GOT3 (cell line): ENCODE results near the gene NAA25.
"Not testable (repeated sequence)": the region's sequence is repeated elsewhere in the genome, so short reads cannot be mapped to it uniquely, and the experiment has no call there.

Experiments
- DNase-seq: peaks from one replicate; lab custom pipeline; 2025; ENCODE audit warnings: mixed read lengths; lab: John Stamatoyannopoulos, UW

Gene NAA25

DNA sequence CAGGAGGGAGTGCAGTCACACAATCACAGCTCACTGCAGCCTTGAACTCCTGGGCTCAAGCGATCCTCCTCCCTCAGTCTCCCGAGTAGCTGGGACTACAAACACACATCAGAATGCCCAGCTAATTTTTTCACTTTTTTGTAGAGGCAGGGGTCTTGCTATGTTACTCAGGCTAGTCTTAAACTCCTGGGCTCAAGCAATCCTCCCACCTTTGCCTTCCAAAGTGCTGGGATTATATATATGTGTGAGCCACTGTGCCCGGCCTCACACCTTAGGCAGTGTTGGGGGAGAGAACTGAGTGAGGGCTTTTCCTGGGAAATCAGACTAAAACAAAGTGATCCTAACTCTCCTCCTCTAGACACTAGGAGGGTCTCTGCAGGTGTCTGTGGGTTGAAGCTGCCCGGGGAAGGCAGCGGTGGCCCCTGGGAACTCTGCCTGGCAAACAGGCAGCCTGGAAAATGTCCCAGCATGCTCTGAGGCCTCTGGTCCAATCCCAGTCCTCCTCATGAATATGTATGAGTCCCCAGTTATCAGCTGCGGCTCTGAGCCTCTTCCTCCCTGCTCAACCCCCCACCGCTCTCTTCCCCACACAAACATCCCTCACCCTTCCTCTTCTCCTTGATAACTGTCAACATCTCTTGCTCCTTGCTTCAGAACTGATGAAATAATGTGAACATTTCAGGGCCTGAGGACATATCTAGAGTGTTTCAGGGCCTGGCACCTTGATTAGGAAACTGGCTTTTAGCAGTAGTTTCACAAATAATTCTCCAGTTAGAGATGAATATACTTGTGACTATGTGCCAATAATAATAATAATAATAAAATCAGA is 7.9 kb upstream of the NAA25 start:
- no peak for DNase-seq

GRCh38 chr12:112115259-112116045 is 6.9 kb upstream of the NAA25 start:
- no peak for DNase-seq

- no peak for DNase-seq
Measured at GRCh38 chr12:112112409-112113133, 4.0 kb upstream of the NAA25 start.

GRCh38 chr12:112111931-112112330 is 3.3 kb upstream of the NAA25 start:
- DNase-seq, result no peak

DNA sequence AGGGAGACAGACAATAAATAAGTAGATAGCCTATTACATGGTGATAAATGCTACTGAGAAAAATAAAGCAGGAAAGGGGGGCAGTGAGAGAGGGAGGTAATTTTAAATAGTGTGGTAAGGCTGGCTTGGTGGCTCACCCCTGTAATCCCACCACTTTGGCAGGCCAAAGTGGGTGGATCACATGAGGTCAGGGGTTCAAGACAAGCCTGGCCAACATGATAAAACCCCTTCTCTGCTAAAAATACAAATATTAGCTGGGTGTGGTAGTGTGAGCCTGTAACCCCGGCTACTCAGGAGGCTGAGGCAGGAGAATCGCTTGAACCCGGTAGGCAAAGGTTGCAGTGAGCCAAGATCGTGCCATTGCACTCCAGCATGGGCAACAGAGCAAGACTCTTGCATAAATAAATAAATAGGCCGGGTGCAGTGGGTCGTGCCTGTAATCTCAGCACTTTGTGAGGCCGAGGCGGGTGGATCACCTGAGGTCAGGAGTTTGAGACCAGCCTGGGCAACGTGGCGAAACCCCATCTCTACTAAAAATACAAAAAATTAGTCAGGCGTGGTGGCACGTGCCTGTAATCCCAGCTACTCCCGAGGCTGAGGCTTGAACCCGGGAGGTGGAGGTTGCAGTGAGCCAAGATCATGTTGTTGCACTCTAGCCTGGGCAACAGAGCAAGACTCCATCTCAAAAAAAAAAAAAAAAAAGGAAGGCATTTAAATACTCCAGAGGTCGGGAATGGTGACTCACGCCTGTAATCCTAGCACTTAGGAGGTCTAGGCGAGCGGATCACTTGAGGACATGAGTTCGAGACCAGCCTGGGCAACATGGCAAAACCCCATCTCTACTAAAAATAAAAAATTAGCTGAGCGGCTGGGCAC is 2.4 kb upstream of the NAA25 start:
- not testable (repeated sequence) for DNase-seq

DNA sequence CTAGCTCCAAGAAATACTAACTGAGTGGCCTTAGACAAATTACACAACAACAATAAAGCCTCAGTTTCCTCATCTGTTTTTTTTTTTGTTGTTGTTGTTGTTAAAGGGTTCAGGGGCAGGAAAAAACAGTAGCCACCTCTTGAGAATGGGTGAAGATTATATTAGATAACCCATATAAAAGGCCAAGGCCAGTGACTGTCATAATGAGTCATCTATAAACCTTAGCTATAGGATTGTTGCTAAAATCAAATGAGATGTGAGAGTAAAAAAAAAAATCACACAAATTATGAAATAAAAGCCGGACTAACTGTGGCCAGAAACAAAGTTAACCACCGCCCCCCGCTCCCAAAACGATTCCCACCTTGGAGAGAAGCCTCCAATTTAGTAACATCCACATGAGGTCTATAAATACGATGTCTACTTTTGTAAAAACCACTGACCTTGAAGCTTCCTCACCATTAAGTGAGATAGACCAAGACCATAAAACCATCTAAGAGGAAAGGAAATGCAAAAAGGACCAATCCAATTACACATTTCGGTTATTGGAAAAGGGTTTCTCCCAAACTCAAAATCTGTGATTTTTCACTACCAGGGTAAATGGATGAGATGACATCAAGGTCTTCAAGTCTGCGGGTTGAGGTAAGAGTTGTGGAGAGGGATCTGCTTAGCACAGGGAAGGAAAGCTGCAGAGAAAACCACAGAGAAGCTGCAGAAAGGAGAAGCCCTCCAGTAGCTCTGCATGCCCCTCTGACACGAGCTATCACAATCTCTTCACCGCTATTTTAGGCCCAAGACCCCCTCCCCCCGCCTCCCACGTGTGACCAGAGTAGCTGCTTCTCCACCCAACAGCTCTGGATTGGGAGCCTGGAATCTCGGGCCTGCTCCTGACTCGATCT is 1.0 kb downstream of the NAA25 start:
- no peak for DNase-seq

DNA sequence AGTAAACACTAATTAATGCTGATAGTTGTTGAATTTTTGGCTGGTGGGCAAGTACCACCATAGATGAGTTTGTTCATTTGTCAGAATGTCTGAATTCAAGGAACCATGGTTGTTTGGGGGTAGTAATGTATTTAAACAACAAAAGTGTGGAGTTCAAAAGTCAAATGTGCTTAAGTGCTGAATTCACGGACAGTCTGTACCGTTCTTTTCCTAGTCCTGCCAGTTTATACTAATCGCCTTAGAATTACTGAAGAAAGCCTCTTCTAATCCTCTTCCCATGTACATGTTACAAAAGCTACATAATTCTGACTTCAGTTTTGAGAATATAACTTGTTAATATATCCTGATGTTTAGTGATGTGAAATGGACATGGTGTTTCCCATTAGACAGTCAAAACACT is 2.7 kb downstream of the NAA25 start:
- no peak for DNase-seq

- DNase-seq, result no peak
Measured at GRCh38 chr12:112103758-112104503, 4.7 kb downstream of the NAA25 start.

GRCh38 chr12:112102746-112103145 is 5.8 kb downstream of the NAA25 start:
- DNase-seq, result not testable (repeated sequence)

- DNase-seq, result no peak
Measured at GRCh38 chr12:112102127-112102526, 6.5 kb downstream of the NAA25 start.

DNA sequence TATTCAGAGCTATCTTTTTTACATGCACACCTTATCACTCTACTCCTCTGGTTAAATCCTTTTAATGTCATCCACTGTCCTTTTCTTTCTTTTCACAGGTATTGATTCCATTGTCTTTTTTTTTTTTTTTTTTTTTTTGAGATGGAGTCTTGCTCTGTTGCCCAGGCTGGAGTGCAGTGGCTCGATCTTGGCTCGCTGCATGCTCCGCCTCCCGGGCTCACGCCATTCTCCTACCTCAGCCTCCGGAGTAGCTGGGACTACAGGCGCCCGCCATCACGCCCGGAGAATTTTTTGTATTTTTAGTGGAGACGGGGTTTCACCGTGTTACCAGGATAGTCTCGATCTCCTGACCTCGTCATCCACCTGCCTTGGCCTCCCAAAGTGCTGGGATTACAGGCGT is 8.1 kb downstream of the NAA25 start:
- not testable (repeated sequence) for DNase-seq

GRCh38 chr12:112097641-112098040 is 10.9 kb downstream of the NAA25 start:
- DNase-seq, result no peak

DNA sequence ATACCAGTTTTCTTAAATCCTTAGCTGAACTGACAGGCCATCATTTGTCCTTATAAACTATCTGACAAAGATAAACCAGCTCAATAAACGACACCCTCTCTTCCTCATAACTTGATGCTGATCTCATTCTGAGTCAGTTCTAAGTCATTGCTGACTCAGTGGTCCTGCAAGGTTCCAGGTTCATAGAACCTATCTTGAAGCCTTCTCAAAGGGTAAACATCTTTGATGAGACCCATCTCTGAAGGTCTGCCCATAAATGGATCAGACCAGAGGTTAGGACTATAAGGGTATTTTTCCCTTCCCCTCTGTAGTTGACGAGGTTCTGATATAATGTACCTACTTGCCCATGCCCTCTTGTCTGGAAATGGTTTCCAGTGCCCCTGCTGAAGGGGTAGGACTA is 11.9 kb downstream of the NAA25 start:
- DNase-seq, result no peak

DNA sequence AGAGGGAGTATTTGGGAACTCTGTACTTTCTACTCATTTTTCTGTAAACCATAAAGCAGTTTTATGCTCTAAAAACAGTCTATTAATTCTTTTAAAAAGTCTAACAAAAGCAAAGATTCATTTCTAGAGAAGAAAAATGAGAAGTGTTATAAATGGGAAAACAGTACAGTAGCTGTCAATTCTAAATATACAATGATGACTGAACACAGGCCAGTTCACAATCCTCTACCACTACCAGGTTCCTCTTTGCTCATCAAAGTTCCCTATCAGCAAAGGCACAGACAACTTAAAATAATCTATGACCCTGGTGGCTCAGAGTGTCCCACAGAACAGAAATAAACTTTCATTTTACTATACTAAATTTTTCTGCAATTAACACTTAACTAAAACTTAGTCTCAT is 12.5 kb downstream of the NAA25 start:
- DNase-seq, result no peak

DNA sequence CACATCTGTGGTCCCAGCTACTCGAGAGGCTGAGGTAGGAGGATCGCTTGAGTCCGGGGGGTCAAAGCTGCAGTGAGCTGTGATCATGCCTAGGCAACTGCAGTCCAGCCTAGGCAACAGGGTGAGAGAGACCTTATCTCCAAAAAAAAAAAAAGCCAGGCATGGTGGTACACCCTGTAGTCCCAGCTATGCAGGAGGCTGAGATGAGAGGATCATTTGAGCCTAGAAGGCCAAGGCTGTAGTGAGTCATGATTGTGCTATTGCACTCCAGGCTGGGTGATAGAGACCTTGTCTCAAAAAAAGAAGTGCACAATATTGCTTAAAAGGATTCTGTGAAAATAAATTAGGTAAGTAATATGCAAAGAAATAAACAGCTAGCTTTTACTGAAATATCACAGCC is 17.0 kb downstream of the NAA25 start:
- DNase-seq, result no peak

- DNase-seq, result no peak
Measured at GRCh38 chr12:112087851-112088250, 20.7 kb downstream of the NAA25 start.

GRCh38 chr12:112087055-112087850 is 21.3 kb downstream of the NAA25 start:
- no peak for DNase-seq

DNA sequence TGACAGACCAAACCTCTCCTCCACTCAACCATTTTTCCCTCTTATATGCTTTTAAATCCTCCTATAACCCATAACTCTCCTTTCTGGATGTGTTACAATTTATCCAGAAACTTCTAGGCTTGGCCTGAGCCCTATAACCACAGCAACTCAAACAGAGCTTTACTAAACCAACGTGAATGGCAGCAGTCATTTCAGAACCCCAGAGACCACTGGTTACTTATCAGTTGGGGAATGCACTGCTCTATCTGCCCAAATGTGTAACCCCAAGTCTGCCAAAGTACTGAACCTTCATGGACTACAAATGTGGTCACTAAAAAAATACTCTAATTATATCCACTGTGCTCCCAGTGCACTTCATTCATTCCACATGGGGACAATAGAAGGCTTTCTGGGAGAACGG is 42.0 kb downstream of the NAA25 start:
- no peak for DNase-seq

DNA sequence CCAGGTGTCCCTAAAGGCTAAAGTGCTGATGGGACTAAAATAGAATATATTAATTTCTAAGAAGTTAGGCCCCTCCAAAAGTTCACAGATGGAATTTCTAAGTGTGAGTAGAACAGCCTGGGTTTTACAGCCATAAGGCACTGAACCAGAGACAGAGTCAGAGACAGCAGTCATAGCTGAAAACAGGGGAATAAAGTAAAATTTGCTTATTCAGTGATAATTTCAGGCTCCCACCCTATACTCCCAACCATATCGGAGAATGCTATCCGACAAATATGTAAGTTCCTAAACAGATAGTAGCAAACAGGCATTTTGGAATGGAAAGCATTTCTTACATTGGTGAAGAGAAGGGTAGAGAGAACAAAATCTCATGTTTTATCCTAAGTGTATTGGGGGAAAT is 45.3 kb downstream of the NAA25 start:
- no peak for DNase-seq
